OCI-LY7 (cell line): ENCODE data around the gene VPREB3.

Experiments used
- EZH2phosphoT487 ChIP-seq: fragments of 200-600 bp; sonication (generic); IDR thresholded peaks from 2 replicates; pipeline ENCODE4 v1.6.1; 2018; ENCODE audit warnings: low read depth, borderline replicate concordance, mild to moderate bottlenecking, mixed run types, antibody characterized with exemption, low read length, moderate library complexity, mixed read lengths
- TF ChIP-seq, protein P1 (sequence below): fragments of 200-600 bp; sonication (generic); conservative IDR thresholded peaks from 2 replicates; pipeline ENCODE4 v1.5.1; 2014; ENCODE audit warnings: mild to moderate bottlenecking, antibody characterized with exemption, low read length, moderate library complexity, mixed read lengths

DNA sequence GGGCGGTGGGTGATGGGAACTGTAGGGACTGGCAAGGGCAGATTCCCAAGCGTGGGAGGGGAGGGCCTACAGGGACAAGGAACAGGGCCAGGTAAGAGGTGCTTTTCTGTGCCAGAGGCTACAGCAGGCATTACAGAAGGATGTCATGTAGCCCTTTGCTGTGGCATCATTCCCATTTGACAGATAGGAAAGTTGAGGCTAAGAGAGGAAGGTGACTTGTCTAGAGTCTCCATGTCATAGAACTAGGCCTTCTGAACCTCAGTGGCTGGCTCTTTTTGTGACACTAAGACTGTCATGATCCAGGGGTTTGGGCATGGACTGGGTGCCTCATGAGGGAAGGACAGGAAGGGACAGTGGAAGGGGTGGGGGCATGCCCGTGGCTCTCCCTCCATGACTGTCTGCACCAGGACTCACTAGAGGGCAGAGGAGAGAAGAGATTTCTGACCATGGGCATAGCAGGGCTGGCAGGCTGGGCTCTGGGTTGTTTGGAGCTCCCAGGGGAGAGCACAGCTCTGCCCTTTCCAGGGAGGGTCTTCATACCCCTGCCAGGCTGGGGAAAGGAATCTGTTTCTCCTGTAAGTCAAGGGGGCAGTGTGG is 21.7 kb upstream of the VPREB3 start:
- TF ChIP-seq, protein P1, sequence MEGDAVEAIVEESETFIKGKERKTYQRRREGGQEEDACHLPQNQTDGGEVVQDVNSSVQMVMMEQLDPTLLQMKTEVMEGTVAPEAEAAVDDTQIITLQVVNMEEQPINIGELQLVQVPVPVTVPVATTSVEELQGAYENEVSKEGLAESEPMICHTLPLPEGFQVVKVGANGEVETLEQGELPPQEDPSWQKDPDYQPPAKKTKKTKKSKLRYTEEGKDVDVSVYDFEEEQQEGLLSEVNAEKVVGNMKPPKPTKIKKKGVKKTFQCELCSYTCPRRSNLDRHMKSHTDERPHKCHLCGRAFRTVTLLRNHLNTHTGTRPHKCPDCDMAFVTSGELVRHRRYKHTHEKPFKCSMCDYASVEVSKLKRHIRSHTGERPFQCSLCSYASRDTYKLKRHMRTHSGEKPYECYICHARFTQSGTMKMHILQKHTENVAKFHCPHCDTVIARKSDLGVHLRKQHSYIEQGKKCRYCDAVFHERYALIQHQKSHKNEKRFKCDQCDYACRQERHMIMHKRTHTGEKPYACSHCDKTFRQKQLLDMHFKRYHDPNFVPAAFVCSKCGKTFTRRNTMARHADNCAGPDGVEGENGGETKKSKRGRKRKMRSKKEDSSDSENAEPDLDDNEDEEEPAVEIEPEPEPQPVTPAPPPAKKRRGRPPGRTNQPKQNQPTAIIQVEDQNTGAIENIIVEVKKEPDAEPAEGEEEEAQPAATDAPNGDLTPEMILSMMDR: no peak; the same call in 1 of the 2 replicates
- TF ChIP-seq EZH2phosphoT487: no peak
